GM21737 (cell line): Measurements from ENCODE around the gene POLR3E.
"Not testable (repeated sequence)": the region's sequence is repeated elsewhere in the genome, so short reads cannot be mapped to it uniquely, and the experiment has no call there.

Experiments
- ATAC-seq: cut with Tn5 transposase; IDR thresholded peaks from one replicate; pipeline ENCODE4 v1.9.1; 2021; ENCODE audit warnings: mild to moderate bottlenecking, moderate library complexity; ENCODE audit not compliant: unreplicated experiment

POLR3E gene

GRCh38 chr16:22291860-22292318 lies 5.3 kb upstream of the POLR3E start:
- ATAC-seq, result no peak

- no peak for ATAC-seq
Observed at GRCh38 chr16:22292320-22292719, 4.9 kb upstream of the POLR3E start.

GRCh38 chr16:22293137-22294106 lies 3.8 kb upstream of the POLR3E start:
- no peak for ATAC-seq

GRCh38 chr16:22296225-22297113 lies 740 bp upstream of the POLR3E start:
- no peak for ATAC-seq

- ATAC-seq, result no peak
Observed at GRCh38 chr16:22297871-22298733, 893 bp downstream of the POLR3E start.

GRCh38 chr16:22299036-22299435 lies 1.8 kb downstream of the POLR3E start:
- ATAC-seq, result no peak

GRCh38 chr16:22300427-22301071 lies 3.3 kb downstream of the POLR3E start:
- ATAC-seq, result no peak

GRCh38 chr16:22301423-22301822 lies 4.2 kb downstream of the POLR3E start:
- not testable (repeated sequence) for ATAC-seq

- no peak for ATAC-seq
Observed at GRCh38 chr16:22302776-22303363, 5.7 kb downstream of the POLR3E start.

- no peak for ATAC-seq
Observed at GRCh38 chr16:22304411-22304810, 7.2 kb downstream of the POLR3E start.

- ATAC-seq, result no peak
Observed at GRCh38 chr16:22306788-22307187, 9.6 kb downstream of the POLR3E start.

GRCh38 chr16:22307838-22308237 lies 10.6 kb downstream of the POLR3E start:
- ATAC-seq, result no peak

- ATAC-seq, result no peak
Observed at GRCh38 chr16:22308824-22309520, 11.8 kb downstream of the POLR3E start.

GRCh38 chr16:22311520-22311919 lies 14.3 kb downstream of the POLR3E start:
- ATAC-seq, result no peak

GRCh38 chr16:22312897-22313781 lies 15.9 kb downstream of the POLR3E start:
- ATAC-seq, result no peak

- ATAC-seq, result no peak
Observed at GRCh38 chr16:22313876-22314470, 16.8 kb downstream of the POLR3E start.
